HL-60 (cell line): ENCODE data around the gene SORBS2.

Source experiments
- POLR2AphosphoS5 ChIP-seq: IDR thresholded peaks from 2 replicates; pipeline ENCODE4 v1.6.1; 2012; ENCODE audit warnings: low read depth
- SPI1 ChIP-seq: IDR thresholded peaks from 2 replicates; pipeline ENCODE4 v1.6.1; 2012; ENCODE audit warnings: low read depth, mild to moderate bottlenecking, borderline replicate concordance
- TF ChIP-seq, protein P1 (sequence below): IDR thresholded peaks from one replicate; pipeline ENCODE4 v1.5.1; 2011; ENCODE audit warnings: low read length, control low read depth, inconsistent platforms; ENCODE audit not compliant: insufficient read depth
- TF ChIP-seq, protein P2 (sequence below): IDR thresholded peaks from 2 replicates; pipeline ENCODE4 v1.6.1; 2012; ENCODE audit warnings: low read depth; ENCODE audit not compliant: insufficient replicate concordance

GRCh38 chr4:185662030-185662778 lies 149.8 kb downstream of the SORBS2 start:
- TF ChIP-seq, protein P1, sequence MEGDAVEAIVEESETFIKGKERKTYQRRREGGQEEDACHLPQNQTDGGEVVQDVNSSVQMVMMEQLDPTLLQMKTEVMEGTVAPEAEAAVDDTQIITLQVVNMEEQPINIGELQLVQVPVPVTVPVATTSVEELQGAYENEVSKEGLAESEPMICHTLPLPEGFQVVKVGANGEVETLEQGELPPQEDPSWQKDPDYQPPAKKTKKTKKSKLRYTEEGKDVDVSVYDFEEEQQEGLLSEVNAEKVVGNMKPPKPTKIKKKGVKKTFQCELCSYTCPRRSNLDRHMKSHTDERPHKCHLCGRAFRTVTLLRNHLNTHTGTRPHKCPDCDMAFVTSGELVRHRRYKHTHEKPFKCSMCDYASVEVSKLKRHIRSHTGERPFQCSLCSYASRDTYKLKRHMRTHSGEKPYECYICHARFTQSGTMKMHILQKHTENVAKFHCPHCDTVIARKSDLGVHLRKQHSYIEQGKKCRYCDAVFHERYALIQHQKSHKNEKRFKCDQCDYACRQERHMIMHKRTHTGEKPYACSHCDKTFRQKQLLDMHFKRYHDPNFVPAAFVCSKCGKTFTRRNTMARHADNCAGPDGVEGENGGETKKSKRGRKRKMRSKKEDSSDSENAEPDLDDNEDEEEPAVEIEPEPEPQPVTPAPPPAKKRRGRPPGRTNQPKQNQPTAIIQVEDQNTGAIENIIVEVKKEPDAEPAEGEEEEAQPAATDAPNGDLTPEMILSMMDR, result no peak
- no peak for TF ChIP-seq POLR2AphosphoS5
- no peak for TF ChIP-seq SPI1
- TF ChIP-seq, protein P2, sequence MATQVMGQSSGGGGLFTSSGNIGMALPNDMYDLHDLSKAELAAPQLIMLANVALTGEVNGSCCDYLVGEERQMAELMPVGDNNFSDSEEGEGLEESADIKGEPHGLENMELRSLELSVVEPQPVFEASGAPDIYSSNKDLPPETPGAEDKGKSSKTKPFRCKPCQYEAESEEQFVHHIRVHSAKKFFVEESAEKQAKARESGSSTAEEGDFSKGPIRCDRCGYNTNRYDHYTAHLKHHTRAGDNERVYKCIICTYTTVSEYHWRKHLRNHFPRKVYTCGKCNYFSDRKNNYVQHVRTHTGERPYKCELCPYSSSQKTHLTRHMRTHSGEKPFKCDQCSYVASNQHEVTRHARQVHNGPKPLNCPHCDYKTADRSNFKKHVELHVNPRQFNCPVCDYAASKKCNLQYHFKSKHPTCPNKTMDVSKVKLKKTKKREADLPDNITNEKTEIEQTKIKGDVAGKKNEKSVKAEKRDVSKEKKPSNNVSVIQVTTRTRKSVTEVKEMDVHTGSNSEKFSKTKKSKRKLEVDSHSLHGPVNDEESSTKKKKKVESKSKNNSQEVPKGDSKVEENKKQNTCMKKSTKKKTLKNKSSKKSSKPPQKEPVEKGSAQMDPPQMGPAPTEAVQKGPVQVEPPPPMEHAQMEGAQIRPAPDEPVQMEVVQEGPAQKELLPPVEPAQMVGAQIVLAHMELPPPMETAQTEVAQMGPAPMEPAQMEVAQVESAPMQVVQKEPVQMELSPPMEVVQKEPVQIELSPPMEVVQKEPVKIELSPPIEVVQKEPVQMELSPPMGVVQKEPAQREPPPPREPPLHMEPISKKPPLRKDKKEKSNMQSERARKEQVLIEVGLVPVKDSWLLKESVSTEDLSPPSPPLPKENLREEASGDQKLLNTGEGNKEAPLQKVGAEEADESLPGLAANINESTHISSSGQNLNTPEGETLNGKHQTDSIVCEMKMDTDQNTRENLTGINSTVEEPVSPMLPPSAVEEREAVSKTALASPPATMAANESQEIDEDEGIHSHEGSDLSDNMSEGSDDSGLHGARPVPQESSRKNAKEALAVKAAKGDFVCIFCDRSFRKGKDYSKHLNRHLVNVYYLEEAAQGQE, result no peak
